ENCODE results near the gene CLBA1. TPM values are rescaled to one million over a fixed set of nuclear protein-coding genes. Genes with fewer than 3 reads are reported as not detected.

The CLBA1 gene
- total RNA-seq, 1 donor from 2014 or later: 7.7 TPM

- Mint-ChIP-seq H3K27me3 (ENCODE audit: unreplicated experiment) (no peaks in the 10 kb centered on the region), H3K27ac (ENCODE audit: unreplicated experiment) (peak overlapping the region; percentile 93), H3K4me3 (ENCODE audit: unreplicated experiment) (peak overlapping the region; percentile 75), H3K9me3 (ENCODE audit: unreplicated experiment) (no peaks in the 10 kb centered on the region), H3K36me3 (ENCODE audit: unreplicated experiment) (peaks cover 1% of the 10 kb centered on the region), H3K4me1 (ENCODE audit: unreplicated experiment) (peaks cover 61% of the 10 kb centered on the region)
- TF ChIP-seq, protein P1, sequence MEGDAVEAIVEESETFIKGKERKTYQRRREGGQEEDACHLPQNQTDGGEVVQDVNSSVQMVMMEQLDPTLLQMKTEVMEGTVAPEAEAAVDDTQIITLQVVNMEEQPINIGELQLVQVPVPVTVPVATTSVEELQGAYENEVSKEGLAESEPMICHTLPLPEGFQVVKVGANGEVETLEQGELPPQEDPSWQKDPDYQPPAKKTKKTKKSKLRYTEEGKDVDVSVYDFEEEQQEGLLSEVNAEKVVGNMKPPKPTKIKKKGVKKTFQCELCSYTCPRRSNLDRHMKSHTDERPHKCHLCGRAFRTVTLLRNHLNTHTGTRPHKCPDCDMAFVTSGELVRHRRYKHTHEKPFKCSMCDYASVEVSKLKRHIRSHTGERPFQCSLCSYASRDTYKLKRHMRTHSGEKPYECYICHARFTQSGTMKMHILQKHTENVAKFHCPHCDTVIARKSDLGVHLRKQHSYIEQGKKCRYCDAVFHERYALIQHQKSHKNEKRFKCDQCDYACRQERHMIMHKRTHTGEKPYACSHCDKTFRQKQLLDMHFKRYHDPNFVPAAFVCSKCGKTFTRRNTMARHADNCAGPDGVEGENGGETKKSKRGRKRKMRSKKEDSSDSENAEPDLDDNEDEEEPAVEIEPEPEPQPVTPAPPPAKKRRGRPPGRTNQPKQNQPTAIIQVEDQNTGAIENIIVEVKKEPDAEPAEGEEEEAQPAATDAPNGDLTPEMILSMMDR (IDR thresholded peaks at IDR 0.05): no peak
- DNase-seq (ENCODE audit: extremely low spot score, unreplicated experiment): no peak
Measured at GRCh38 chr14:104967386-104968152, 18.0 kb upstream of the CLBA1 start.

GRCh38 chr14:104968153-104968527 is 17.4 kb upstream of the CLBA1 start:
- no peaks in the 10 kb centered on the region for H3K27me3 Mint-ChIP-seq (ENCODE audit: unreplicated experiment)
- peaks cover 1% of the 10 kb centered on the region for H3K36me3 Mint-ChIP-seq (ENCODE audit: unreplicated experiment)
- no peaks in the 10 kb centered on the region for H3K9me3 Mint-ChIP-seq (ENCODE audit: unreplicated experiment)
- TF ChIP-seq, protein P1 (IDR thresholded peaks at IDR 0.05): no peak
- H3K27ac Mint-ChIP-seq (ENCODE audit: unreplicated experiment): peak overlapping the region; percentile 93
- no peak for DNase-seq (ENCODE audit: extremely low spot score, unreplicated experiment)
- H3K4me1 Mint-ChIP-seq (ENCODE audit: unreplicated experiment): peaks cover 66% of the 10 kb centered on the region
- peak overlapping the region; percentile 75 for H3K4me3 Mint-ChIP-seq (ENCODE audit: unreplicated experiment)

GRCh38 chr14:104968541-104969401 is 16.8 kb upstream of the CLBA1 start:
- H3K4me1 Mint-ChIP-seq (ENCODE audit: unreplicated experiment): peaks cover 72% of the 10 kb centered on the region
- no peaks in the 10 kb centered on the region for H3K9me3 Mint-ChIP-seq (ENCODE audit: unreplicated experiment)
- DNase-seq (ENCODE audit: extremely low spot score, unreplicated experiment): no peak
- TF ChIP-seq, protein P1 (IDR thresholded peaks at IDR 0.05): peak; percentile 41
- no peaks in the 10 kb centered on the region for H3K36me3 Mint-ChIP-seq (ENCODE audit: unreplicated experiment)
- no peaks in the 10 kb centered on the region for H3K27me3 Mint-ChIP-seq (ENCODE audit: unreplicated experiment)
- peak overlapping the region; percentile 75 for H3K4me3 Mint-ChIP-seq (ENCODE audit: unreplicated experiment)
- peak overlapping the region; percentile 93 for H3K27ac Mint-ChIP-seq (ENCODE audit: unreplicated experiment)

DNA sequence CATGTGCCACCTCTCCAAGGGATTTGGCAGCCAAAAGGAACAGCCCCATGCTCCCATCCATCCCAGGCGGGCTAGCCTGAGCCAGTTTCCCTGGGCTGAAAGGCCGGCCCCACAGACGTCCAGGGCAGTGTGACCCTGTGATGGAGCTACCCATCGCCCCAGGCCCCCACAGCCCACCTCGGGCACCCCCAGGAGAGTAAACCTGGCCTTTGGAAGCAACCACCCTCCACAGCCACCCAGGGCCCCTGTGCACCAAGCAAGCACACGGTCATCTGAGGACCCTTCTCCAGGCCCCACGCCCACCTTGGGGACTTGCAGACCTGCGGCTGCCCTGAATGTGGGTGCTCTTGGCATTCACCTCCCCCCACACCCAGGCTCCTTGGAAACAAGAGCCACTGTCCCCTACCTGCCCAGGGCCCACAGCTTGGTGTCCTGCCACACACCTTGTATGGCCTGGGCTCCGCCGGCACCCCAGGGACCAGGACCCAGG is 15.8 kb upstream of the CLBA1 start:
- H3K9me3 Mint-ChIP-seq (ENCODE audit: unreplicated experiment): no peaks in the 10 kb centered on the region
- DNase-seq (ENCODE audit: extremely low spot score, unreplicated experiment): no peak
- TF ChIP-seq, protein P1 (IDR thresholded peaks at IDR 0.05): no peak
- H3K27me3 Mint-ChIP-seq (ENCODE audit: unreplicated experiment): no peaks in the 10 kb centered on the region
- H3K27ac Mint-ChIP-seq (ENCODE audit: unreplicated experiment): peak overlapping the region; percentile 93
- H3K36me3 Mint-ChIP-seq (ENCODE audit: unreplicated experiment): no peaks in the 10 kb centered on the region
- H3K4me1 Mint-ChIP-seq (ENCODE audit: unreplicated experiment): peaks cover 78% of the 10 kb centered on the region
- H3K4me3 Mint-ChIP-seq (ENCODE audit: unreplicated experiment): peak overlapping the region; percentile 75

Measured in osteocyte (in vitro differentiated cells).